GM18951 (cell line): ENCODE results near the gene HABP2.

Experiments
- POLR2A ChIP-seq: IDR thresholded peaks from 4 replicates; pipeline ENCODE4 v1.6.1; 2011; ENCODE audit warnings: mild to moderate bottlenecking; ENCODE audit not compliant: insufficient read length, insufficient read depth; ENCODE audit errors: extremely low read depth
- in situ Hi-C: fragments of 300-500 bp; cut with MboI; formaldehyde crosslinking; loops from one replicate; pipeline ENCODE4 v1.12.0; 2022; ENCODE audit warnings: low sequenced_read_pairs, mixed read lengths, inconsistent platforms; ENCODE audit not compliant: unreplicated experiment

The HABP2 gene

GRCh38 chr10:113613427-113613826 is 60.6 kb downstream of the HABP2 start:
- no peak for TF ChIP-seq POLR2A
- in situ Hi-C loops, result no loop called here

- in situ Hi-C loops, result no loop called here
These were observed 61.3 kb downstream of the HABP2 start for GRCh38 chr10:113613977-113614690.

GRCh38 chr10:113616244-113617074 is 63.6 kb downstream of the HABP2 start:
- in situ Hi-C loops, result no loop called here
- TF ChIP-seq POLR2A, result no peak

More at GRCh38 chr10:113613977-113614690, 61.3 kb downstream of the HABP2 start:
- TF ChIP-seq POLR2A, result no peak

GRCh38 chr10:113617086-113617485 is 64.2 kb downstream of the HABP2 start:
- no peak for TF ChIP-seq POLR2A
- in situ Hi-C loops, result no loop called here

- TF ChIP-seq POLR2A, result no peak
- in situ Hi-C loops, result no loop called here
These were observed 65.5 kb downstream of the HABP2 start for GRCh38 chr10:113618338-113618737.

- in situ Hi-C loops, result no loop called here
- no peak for TF ChIP-seq POLR2A
These were observed 66.5 kb downstream of the HABP2 start for GRCh38 chr10:113619401-113619800.

GRCh38 chr10:113620511-113620910 is 67.7 kb downstream of the HABP2 start:
- no peak for TF ChIP-seq POLR2A
- in situ Hi-C loops, result no loop called here

GRCh38 chr10:113620936-113621335 is 68.1 kb downstream of the HABP2 start:
- TF ChIP-seq POLR2A, result no peak
- in situ Hi-C loops, result no loop called here

GRCh38 chr10:113621799-113622198 is 68.9 kb downstream of the HABP2 start:
- in situ Hi-C loops, result no loop called here
- no peak for TF ChIP-seq POLR2A

- no peak for TF ChIP-seq POLR2A
- in situ Hi-C loops, result no loop called here
These were observed 70.0 kb downstream of the HABP2 start for GRCh38 chr10:113622831-113623230.

- in situ Hi-C loops, result no loop called here
These were observed 72.8 kb downstream of the HABP2 start for GRCh38 chr10:113625461-113626186.

GRCh38 chr10:113626809-113627355 is 74.0 kb downstream of the HABP2 start:
- in situ Hi-C loops, result no loop called here
- TF ChIP-seq POLR2A, result no peak

More at GRCh38 chr10:113625461-113626186, 72.8 kb downstream of the HABP2 start:
- TF ChIP-seq POLR2A, result no peak

GRCh38 chr10:113627836-113628235 is 75.0 kb downstream of the HABP2 start:
- no peak for TF ChIP-seq POLR2A
- in situ Hi-C loops, result no loop called here

GRCh38 chr10:113628607-113629153 is 75.8 kb downstream of the HABP2 start:
- TF ChIP-seq POLR2A, result no peak
- in situ Hi-C loops, result no loop called here
